HepG2 (cell line): ENCODE measurements around the gene OR2AG2.

ENCODE experiments used
- EP300 ChIP-seq, 3 experiments: sonication (generic) in 1 of 3; formaldehyde crosslinking in 1 of 3; IDR thresholded peaks; 2 replicates each; pipeline versions ENCODE4 v1.5.1 to v1.6.1; 2011 to 2020; ENCODE audit warnings: low read depth in 2 of 3, low read length in 2 of 3, borderline replicate concordance in 1 of 3, improper control_type of control experiment in 1 of 3, mild to moderate bottlenecking in 1 of 3, missing genetic modification reagents in 1 of 3, moderate library complexity in 1 of 3
- TAF15 ChIP-seq: fragments of 200-400 bp; formaldehyde crosslinking; IDR thresholded peaks from one replicate; pipeline ENCODE4 v1.6.1; 2018; ENCODE audit warnings: mild to moderate bottlenecking, low read depth, low read length; ENCODE audit not compliant: poor library complexity, severe bottlenecking
- YY1 ChIP-seq: IDR thresholded peaks from 2 replicates; pipeline ENCODE4 v1.6.1; 2011; ENCODE audit warnings: low read length, low read depth, moderate library complexity, mild to moderate bottlenecking; ENCODE audit not compliant: insufficient read depth, insufficient replicate concordance
- ZFP82 ChIP-seq: sonication (generic); formaldehyde crosslinking; IDR thresholded peaks from 2 replicates; pipeline ENCODE4 v1.5.1; 2020; ENCODE audit warnings: mild to moderate bottlenecking, missing genetic modification reagents, borderline replicate concordance
- ZNF24 ChIP-seq: fragments of 450-650 bp; IDR thresholded peaks from 2 replicates; pipeline ENCODE4 v1.6.1; 2017; ENCODE audit warnings: antibody characterized with exemption, mild to moderate bottlenecking
- TF ChIP-seq, protein P1 (sequence below): sonication (generic); formaldehyde crosslinking; IDR thresholded peaks from 2 replicates; pipeline ENCODE4 v1.8.1; 2022; ENCODE audit warnings: low read depth, mild to moderate bottlenecking, missing genetic modification reagents

GRCh38 chr11:6794639-6795038, 22.9 kb upstream of the OR2AG2 start:
- TF ChIP-seq TAF15, result no peak
- TF ChIP-seq ZFP82 (CRISPR knock-in tag), result no peak
- TF ChIP-seq ZNF24, result no peak
- no peak for TF ChIP-seq EP300 (IDR thresholded peaks at IDR 0.05; ENCODE audit: low read depth in 2 of 2, low read length in 2 of 2)
- no peak for TF ChIP-seq EP300 (CRISPR knock-in tag; IDR thresholded peaks at IDR 0.05; ENCODE audit: borderline replicate concordance)
- TF ChIP-seq YY1, result no peak
- TF ChIP-seq, protein P1, sequence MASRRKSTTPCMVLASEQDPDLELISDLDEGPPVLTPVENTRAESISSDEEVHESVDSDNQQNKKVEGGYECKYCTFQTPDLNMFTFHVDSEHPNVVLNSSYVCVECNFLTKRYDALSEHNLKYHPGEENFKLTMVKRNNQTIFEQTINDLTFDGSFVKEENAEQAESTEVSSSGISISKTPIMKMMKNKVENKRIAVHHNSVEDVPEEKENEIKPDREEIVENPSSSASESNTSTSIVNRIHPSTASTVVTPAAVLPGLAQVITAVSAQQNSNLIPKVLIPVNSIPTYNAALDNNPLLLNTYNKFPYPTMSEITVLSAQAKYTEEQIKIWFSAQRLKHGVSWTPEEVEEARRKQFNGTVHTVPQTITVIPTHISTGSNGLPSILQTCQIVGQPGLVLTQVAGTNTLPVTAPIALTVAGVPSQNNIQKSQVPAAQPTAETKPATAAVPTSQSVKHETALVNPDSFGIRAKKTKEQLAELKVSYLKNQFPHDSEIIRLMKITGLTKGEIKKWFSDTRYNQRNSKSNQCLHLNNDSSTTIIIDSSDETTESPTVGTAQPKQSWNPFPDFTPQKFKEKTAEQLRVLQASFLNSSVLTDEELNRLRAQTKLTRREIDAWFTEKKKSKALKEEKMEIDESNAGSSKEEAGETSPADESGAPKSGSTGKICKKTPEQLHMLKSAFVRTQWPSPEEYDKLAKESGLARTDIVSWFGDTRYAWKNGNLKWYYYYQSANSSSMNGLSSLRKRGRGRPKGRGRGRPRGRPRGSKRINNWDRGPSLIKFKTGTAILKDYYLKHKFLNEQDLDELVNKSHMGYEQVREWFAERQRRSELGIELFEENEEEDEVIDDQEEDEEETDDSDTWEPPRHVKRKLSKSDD, result no peak
